Smooth muscle cell (in vitro differentiated cells): Measurements from ENCODE around the gene CACNA1B. TPM values are rescaled to one million over a fixed set of nuclear protein-coding genes. Genes with fewer than 3 reads are reported as not detected.

Source experiments
- DNase-seq: peaks from one replicate; lab custom pipeline; 2025; ENCODE audit not compliant: unreplicated experiment; lab: John Stamatoyannopoulos, UW
- H2AFZ ChIP-seq: fragments of 200-600 bp; sonication (generic); 2 replicates; pipeline ENCODE4 v1.6.0; 2016; ENCODE audit warnings: antibody characterized with exemption, low read depth, mild to moderate bottlenecking
- H3F3A ChIP-seq: fragments of 200-600 bp; sonication (generic); 2 replicates; pipeline ENCODE4 v1.6.0; 2017; ENCODE audit warnings: antibody characterized with exemption, low read depth
- H3K27ac ChIP-seq: fragments of 200-600 bp; sonication (generic); 2 replicates; pipeline ENCODE4 v1.5.1; 2016; ENCODE audit warnings: low read depth, mild to moderate bottlenecking
- H3K27me3 ChIP-seq: fragments of 200-600 bp; sonication (generic); 2 replicates; pipeline ENCODE4 v1.6.1; 2016; ENCODE audit warnings: low read depth, mild to moderate bottlenecking
- H3K36me3 ChIP-seq: fragments of 200-600 bp; sonication (generic); 2 replicates; pipeline ENCODE4 v1.5.1; 2016; ENCODE audit warnings: low read depth
- H3K4me1 ChIP-seq: fragments of 200-600 bp; sonication (generic); 2 replicates; pipeline ENCODE4 v1.5.1; 2016; ENCODE audit warnings: low read depth
- H3K4me2 ChIP-seq: fragments of 200-600 bp; sonication (generic); 2 replicates; pipeline ENCODE4 v1.6.0; 2016; ENCODE audit warnings: mild to moderate bottlenecking
- H3K4me3 ChIP-seq: fragments of 200-600 bp; sonication (generic); 2 replicates; pipeline ENCODE4 v1.5.1; 2016; ENCODE audit warnings: mild to moderate bottlenecking
- H3K79me2 ChIP-seq: fragments of 200-600 bp; sonication (generic); 2 replicates; pipeline ENCODE4 v1.6.0; 2016; ENCODE audit warnings: low read depth, mild to moderate bottlenecking
- H3K9ac ChIP-seq: fragments of 200-600 bp; sonication (generic); 2 replicates; pipeline ENCODE4 v1.6.0; 2016; ENCODE audit warnings: low read depth
- H3K9me3 ChIP-seq: fragments of 200-600 bp; sonication (generic); replicated peaks from 2 replicates; pipeline ENCODE4 v1.5.1; 2016; ENCODE audit warnings: low read depth
- H4K20me1 ChIP-seq: fragments of 200-600 bp; sonication (generic); 2 replicates; pipeline ENCODE4 v1.6.0; 2016; ENCODE audit warnings: low read depth
- WGBS: methylation state at CpG from one replicate; pipeline ENCODE4 v1.1.7; 2016; ENCODE audit warnings: low lambda C conversion rate; 5-methylcytosine and 5-hydroxymethylcytosine counted together
- polyA plus RNA-seq: library from polyadenylated mRNA; unstranded; fragments of >200 nt; fragmentation: Nextera tagmentation; extraction: Ambion mirVana; gene quantifications from 2 replicates; pipeline ENCODE4 v1.2.1, GENCODE V29; 2016
- total RNA-seq: library from RNA; depleted of rRNA; stranded (reverse); fragments of >200 nt; gene quantifications from 2 replicates; pipeline ENCODE4 v1.2.3, GENCODE V29; 2014
- TF ChIP-seq, protein P1 (sequence below): fragments of 200-600 bp; sonication (generic); IDR thresholded peaks from 2 replicates; pipeline ENCODE4 v1.5.1; 2017; ENCODE audit warnings: borderline replicate concordance, mild to moderate bottlenecking, antibody characterized with exemption; ENCODE audit not compliant: insufficient read depth, poor library complexity, severe bottlenecking

CACNA1B gene
- total and polyA plus RNA-seq, 2 experiments from 2014 or later: 0.09 to 0.23 TPM

DNA sequence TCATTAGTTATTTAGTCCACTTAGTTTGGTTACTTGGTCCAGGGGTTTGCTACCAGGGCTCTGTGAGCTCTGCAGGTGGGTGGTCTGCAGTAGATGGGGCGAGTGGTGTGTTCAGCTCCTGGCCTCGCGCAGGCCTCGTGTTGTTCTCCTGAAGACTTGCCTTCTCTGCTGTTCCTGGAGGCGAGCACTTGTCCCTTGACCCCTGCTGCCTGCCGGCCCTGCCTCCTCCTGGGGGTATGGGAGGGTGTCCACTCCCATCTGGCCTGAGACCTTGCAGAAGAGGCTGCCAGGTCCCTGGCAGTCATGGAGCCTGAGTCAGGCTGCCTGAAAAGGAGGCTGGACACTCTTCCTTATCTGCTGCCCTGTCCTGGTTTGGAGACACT is 137.0 kb downstream of the CACNA1B start:
- no peaks in the 10 kb centered on the region for H3K9me3 ChIP-seq
- H3K4me2 ChIP-seq: no peak overlapping the region
- 93% methylated on average over 6 of the region's 6 CpGs for WGBS
- H4K20me1 ChIP-seq: no peaks in the 10 kb centered on the region
- no peak overlapping the region for H3K27ac ChIP-seq
- no peak overlapping the region for H3K9ac ChIP-seq
- H3K4me1 ChIP-seq: no peaks in the 10 kb centered on the region
- no peaks in the 10 kb centered on the region for H3K27me3 ChIP-seq
- no peak overlapping the region for H2AFZ ChIP-seq
- no peaks in the 10 kb centered on the region for H3F3A ChIP-seq
- H3K4me3 ChIP-seq: no peak overlapping the region
- no peak for DNase-seq
- TF ChIP-seq, protein P1, sequence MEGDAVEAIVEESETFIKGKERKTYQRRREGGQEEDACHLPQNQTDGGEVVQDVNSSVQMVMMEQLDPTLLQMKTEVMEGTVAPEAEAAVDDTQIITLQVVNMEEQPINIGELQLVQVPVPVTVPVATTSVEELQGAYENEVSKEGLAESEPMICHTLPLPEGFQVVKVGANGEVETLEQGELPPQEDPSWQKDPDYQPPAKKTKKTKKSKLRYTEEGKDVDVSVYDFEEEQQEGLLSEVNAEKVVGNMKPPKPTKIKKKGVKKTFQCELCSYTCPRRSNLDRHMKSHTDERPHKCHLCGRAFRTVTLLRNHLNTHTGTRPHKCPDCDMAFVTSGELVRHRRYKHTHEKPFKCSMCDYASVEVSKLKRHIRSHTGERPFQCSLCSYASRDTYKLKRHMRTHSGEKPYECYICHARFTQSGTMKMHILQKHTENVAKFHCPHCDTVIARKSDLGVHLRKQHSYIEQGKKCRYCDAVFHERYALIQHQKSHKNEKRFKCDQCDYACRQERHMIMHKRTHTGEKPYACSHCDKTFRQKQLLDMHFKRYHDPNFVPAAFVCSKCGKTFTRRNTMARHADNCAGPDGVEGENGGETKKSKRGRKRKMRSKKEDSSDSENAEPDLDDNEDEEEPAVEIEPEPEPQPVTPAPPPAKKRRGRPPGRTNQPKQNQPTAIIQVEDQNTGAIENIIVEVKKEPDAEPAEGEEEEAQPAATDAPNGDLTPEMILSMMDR: no peak
- no peaks in the 10 kb centered on the region for H3K36me3 ChIP-seq
- H3K79me2 ChIP-seq: no peaks in the 10 kb centered on the region

DNA sequence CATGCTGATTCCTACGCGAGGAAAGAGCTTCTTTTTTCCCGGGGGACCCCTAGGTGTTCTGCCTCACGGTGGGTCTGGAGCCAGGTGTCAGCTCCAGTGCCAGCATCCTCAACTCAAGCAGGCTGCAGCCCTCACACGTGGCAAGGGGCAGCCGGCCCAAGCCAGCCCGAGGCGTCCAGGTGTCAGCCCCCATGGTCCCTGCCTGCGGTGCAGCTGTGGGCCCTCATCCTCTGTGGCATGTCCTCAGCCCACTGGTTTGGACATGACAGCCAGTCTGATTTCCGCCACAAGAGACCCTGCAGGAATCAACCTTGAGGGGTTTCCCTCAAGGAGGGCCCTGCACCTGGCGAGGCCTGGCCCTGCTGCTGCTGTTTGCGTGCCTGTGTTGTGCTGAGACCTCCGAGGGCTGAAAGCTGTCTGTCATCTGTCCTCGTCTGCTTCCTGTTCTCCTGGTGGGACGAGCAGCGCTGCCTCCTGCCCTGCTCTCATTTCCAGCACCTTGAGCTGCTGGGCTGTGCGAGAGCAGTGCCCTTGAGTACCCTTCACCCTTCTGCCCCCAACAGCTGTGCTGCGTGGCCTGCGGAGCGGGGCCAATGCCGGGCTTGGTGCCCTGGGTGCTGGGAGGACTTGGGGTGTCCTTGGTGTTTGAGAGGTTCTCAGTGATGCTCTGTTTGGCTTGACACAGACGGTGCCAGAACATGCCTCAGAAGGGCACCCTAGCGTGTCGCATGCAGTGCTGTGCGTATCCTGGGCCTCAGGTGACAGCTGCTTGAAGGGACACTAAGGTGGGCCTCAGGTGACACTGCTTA is 137.6 kb downstream of the CACNA1B start:
- Histone ChIP-seq H3K4me3 (no peak overlapping the region), H3K9ac (no peak overlapping the region), H3K36me3 (no peaks in the 10 kb centered on the region), H4K20me1 (no peaks in the 10 kb centered on the region), H2AFZ (no peak overlapping the region), H3K9me3 (no peaks in the 10 kb centered on the region), H3K27ac (no peak overlapping the region), H3K79me2 (no peaks in the 10 kb centered on the region), H3F3A (no peaks in the 10 kb centered on the region), H3K4me1 (no peaks in the 10 kb centered on the region), H3K27me3 (no peaks in the 10 kb centered on the region), H3K4me2 (no peak overlapping the region)
- TF ChIP-seq, protein P1: no peak
- no peak for DNase-seq
- WGBS: 96% methylated on average over 25 of the region's 25 CpGs

DNA sequence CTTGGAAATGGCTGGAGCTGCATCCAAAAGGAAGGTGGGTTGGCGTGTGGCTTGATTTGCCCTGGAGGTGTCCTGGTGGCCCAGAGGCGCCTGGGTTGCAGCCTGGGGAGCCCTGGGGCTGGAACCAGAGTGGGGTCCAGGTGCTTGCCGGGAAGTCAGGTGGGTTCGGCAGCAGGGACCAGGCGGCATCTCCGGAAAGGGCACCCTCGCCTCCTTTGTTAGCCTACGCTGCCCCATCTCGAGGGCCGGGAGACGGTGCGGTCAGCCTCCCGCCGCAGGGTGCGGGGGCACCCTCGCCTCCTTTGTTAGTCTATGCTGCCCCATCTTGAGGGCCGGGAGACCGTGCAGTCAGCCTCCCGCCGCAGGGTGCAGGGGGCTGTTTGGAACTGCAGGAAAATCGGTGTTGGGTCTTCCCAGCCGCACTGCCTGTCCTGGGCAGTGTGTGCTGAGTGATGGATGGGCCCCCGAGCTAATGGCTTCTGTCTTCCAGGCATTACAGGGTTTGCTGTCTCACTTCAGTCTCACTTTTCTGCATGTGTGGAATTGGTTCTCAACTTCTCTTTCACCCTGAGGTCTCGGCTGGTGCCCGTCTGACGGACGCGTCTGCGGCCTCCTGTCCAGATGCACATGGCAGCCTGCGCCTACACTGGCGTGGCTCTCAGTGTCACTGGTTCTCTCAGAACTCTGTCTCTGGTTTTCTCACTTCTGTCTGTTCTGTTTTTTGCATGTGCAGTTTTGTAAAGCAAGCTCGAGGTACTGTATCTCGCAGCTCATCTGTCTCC is 139.0 kb downstream of the CACNA1B start:
- Histone ChIP-seq H3K9me3 (no peaks in the 10 kb centered on the region), H3K79me2 (no peaks in the 10 kb centered on the region), H3K4me1 (no peaks in the 10 kb centered on the region), H3K27ac (no peak overlapping the region), H2AFZ (no peak overlapping the region), H4K20me1 (no peaks in the 10 kb centered on the region), H3F3A (no peaks in the 10 kb centered on the region), H3K36me3 (no peaks in the 10 kb centered on the region), H3K9ac (no peak overlapping the region), H3K27me3 (peaks cover 3% of the 10 kb centered on the region), H3K4me3 (no peak overlapping the region), H3K4me2 (no peak overlapping the region)
- no peak for DNase-seq
- TF ChIP-seq, protein P1: no peak
- 93% methylated on average over 33 of the region's 33 CpGs for WGBS
